Keratinocyte (primary cell): ENCODE data around the gene TAF9. TPM values are rescaled to one million over a fixed set of nuclear protein-coding genes. Genes with fewer than 3 reads are reported as not detected.

ENCODE experiments used
- DNase-seq: peaks from one replicate; pipeline ENCODE4 v3.0.0-alpha.2; 2011; ENCODE audit warnings: low read depth, missing footprints, low spot score
- FAIRE-seq: peaks from 2 replicates; lab custom pipeline; 2011; peaks lifted over from hg19 to GRCh38; lab: Jason Lieb, UNC
- H2AFZ ChIP-seq: 2 replicates; pipeline ENCODE4 v1.6.0; 2012; ENCODE audit warnings: low read length, control low read depth, inconsistent platforms; ENCODE audit not compliant: control insufficient read depth
- H3K27ac ChIP-seq: 2 replicates; pipeline ENCODE4 v1.5.1; 2011; ENCODE audit warnings: low read length; ENCODE audit not compliant: control insufficient read depth, insufficient read depth
- H3K27me3 ChIP-seq: 3 replicates; pipeline ENCODE4 v1.6.0; 2011; ENCODE audit warnings: low read length; ENCODE audit not compliant: control insufficient read depth, insufficient read depth; ENCODE audit errors: extremely low read depth
- H3K36me3 ChIP-seq, 2 experiments: 2 replicates in 1 of 2; 3 replicates in 1 of 2; pipeline ENCODE4 v1.5.1; 2011; ENCODE audit warnings: low read length in 2 of 2, mild to moderate bottlenecking in 1 of 2; ENCODE audit not compliant: control insufficient read depth in 2 of 2, insufficient read depth in 2 of 2; ENCODE audit errors: extremely low read depth in 1 of 2
- H3K4me1 ChIP-seq: 3 replicates; pipeline ENCODE4 v1.5.1; 2011; ENCODE audit warnings: low read length; ENCODE audit not compliant: control insufficient read depth, insufficient read depth; ENCODE audit errors: extremely low read depth
- H3K4me2 ChIP-seq: 3 replicates; pipeline ENCODE4 v1.6.0; 2011; ENCODE audit warnings: low read depth, low read length; ENCODE audit not compliant: control insufficient read depth, insufficient read depth; ENCODE audit errors: extremely low read depth
- H3K4me3 ChIP-seq, 3 experiments: fragments of 200-600 bp in 1 of 3; sonication (generic) in 1 of 3; 2 replicates in 2 of 3; 3 replicates in 1 of 3; pipeline ENCODE4 v1.5.1; 2011 to 2016; ENCODE audit warnings: low read length in 3 of 3, mild to moderate bottlenecking in 3 of 3, control low read depth in 2 of 3, inconsistent platforms in 1 of 3, low read depth in 1 of 3, mixed read lengths in 1 of 3, mixed run types in 1 of 3, moderate library complexity in 1 of 3; ENCODE audit not compliant: control insufficient read depth in 2 of 3, insufficient read depth in 2 of 3; ENCODE audit errors: extremely low read depth in 1 of 3
- H3K79me2 ChIP-seq: 2 replicates; pipeline ENCODE4 v1.6.0; 2012; ENCODE audit warnings: low read length; ENCODE audit not compliant: control insufficient read depth, insufficient read depth
- H3K9ac ChIP-seq: 3 replicates; pipeline ENCODE4 v1.6.0; 2011; ENCODE audit warnings: low read length; ENCODE audit not compliant: control insufficient read depth, insufficient read depth; ENCODE audit errors: extremely low read depth
- H3K9me1 ChIP-seq: 3 replicates; pipeline ENCODE4 v1.6.0; 2011; ENCODE audit warnings: low read length; ENCODE audit not compliant: control insufficient read depth, insufficient read depth; ENCODE audit errors: extremely low read depth
- H3K9me3 ChIP-seq: 2 replicates; pipeline ENCODE4 v1.5.1; 2012; ENCODE audit warnings: low read depth, low read length; ENCODE audit not compliant: control insufficient read depth
- H4K20me1 ChIP-seq: 3 replicates; pipeline ENCODE4 v1.6.0; 2011; ENCODE audit warnings: low read length; ENCODE audit not compliant: control insufficient read depth, insufficient read depth; ENCODE audit errors: extremely low read depth
- CTCF ChIP-seq, 3 experiments: IDR thresholded peaks in 1 of 3; conservative IDR thresholded peaks in 1 of 3; optimal IDR thresholded peaks in 1 of 3; 2 replicates in 2 of 3; 3 replicates in 1 of 3; pipeline versions ENCODE3 to v1.5.1; 2011; ENCODE audit warnings: low read length in 3 of 3, mild to moderate bottlenecking in 3 of 3, moderate library complexity in 2 of 3, control low read depth in 1 of 3, inconsistent platforms in 1 of 3; ENCODE audit not compliant: insufficient read depth in 2 of 3; ENCODE audit errors: extremely low read depth in 1 of 3
- EZH2 ChIP-seq: IDR thresholded peaks from one replicate; pipeline ENCODE4 v1.6.1; 2012; ENCODE audit warnings: inconsistent platforms, mild to moderate bottlenecking, low read length, moderate library complexity
- dilution Hi-C: fragments of 300-500 bp; cut with MboI; formaldehyde crosslinking; loops from one replicate; pipeline ENCODE4 v1.7.0; 2020; ENCODE audit warnings: low sequenced_read_pairs; ENCODE audit not compliant: extremely low pct_ligation_motif_present
- polyA plus RNA-seq, 5 experiments: library from polyadenylated mRNA; depleted of rRNA in 3 of 5; stranded (reverse) in 3 of 5; stranded (forward) in 1 of 5; unstranded in 1 of 5; fragments of >200 nt; gene quantifications; 1 replicate in 1 of 5; 2 replicates in 3 of 5; 3 replicates in 1 of 5; pipeline versions ENCODE4 v1.2.1 to v1.2.3, GENCODE V29; 2011 to 2012; ENCODE audit warnings: missing spikeins in 2 of 5, low read depth in 1 of 5, low replicate concordance in 1 of 5

TAF9 gene
- polyA plus RNA-seq, 1 donor (not counting 4 experiments of a cell fraction or from before 2014, with no cell fraction given) = 237 TPM

- Histone ChIP-seq H3K79me2 (peaks cover 3% of the 10 kb centered on the region), H3K27me3 (no peaks in the 10 kb centered on the region), H3K4me2 (peak overlapping the region; percentile 97), H3K36me3 (no peaks in the 10 kb centered on the region), H3K4me3 (peak overlapping the region; percentile 76 to 85 (median 84)), H3K9me3 (no peaks in the 10 kb centered on the region), H4K20me1 (no peaks in the 10 kb centered on the region), H3K9me1 (no peaks in the 10 kb centered on the region), H2AFZ (peak overlapping the region; percentile 99), H3K4me1 (peaks cover 10% of the 10 kb centered on the region), H3K27ac (peak overlapping the region; percentile 72), H3K9ac (peak overlapping the region; percentile 84)
- TF ChIP-seq EZH2 (no peak), CTCF (optimal IDR thresholded peaks at IDR 0.05 in 1 of 3, IDR thresholded peaks at IDR 0.05 in 1 of 3, conservative IDR thresholded peaks at IDR 0.05 in 1 of 3; ENCODE audit: extremely low read depth in 1 of 3, insufficient read depth in 2 of 3, low read length in 3 of 3) (no peak)
- dilution Hi-C loops = no loop called here
- no peak for DNase-seq
- FAIRE-seq = no peak
Observed at GRCh38 chr5:69331528-69332445, 37.5 kb downstream of the TAF9 start.

- Histone ChIP-seq H3K79me2 (peaks cover 3% of the 10 kb centered on the region), H3K9me3 (no peaks in the 10 kb centered on the region), H3K4me1 (peaks cover 10% of the 10 kb centered on the region), H3K4me3 (no peak overlapping the region), H3K9me1 (no peaks in the 10 kb centered on the region), H4K20me1 (no peaks in the 10 kb centered on the region), H3K36me3 (no peaks in the 10 kb centered on the region), H2AFZ (no peak overlapping the region), H3K9ac (no peak overlapping the region), H3K27ac (no peak overlapping the region), H3K4me2 (no peak overlapping the region), H3K27me3 (no peaks in the 10 kb centered on the region)
- no peak for DNase-seq
- TF ChIP-seq CTCF (optimal IDR thresholded peaks at IDR 0.05 in 1 of 3, IDR thresholded peaks at IDR 0.05 in 1 of 3, conservative IDR thresholded peaks at IDR 0.05 in 1 of 3; ENCODE audit: extremely low read depth in 1 of 3, insufficient read depth in 2 of 3, low read length in 3 of 3) (no peak), EZH2 (no peak)
- no peak for FAIRE-seq
- dilution Hi-C loops = no loop called here
Observed at GRCh38 chr5:69329905-69330489, 39.3 kb downstream of the TAF9 start.
